GM18498 (cell line): ENCODE measurements around the gene XAGE3.
"Not testable (repeated sequence)": the region's sequence is repeated elsewhere in the genome, so short reads cannot be mapped to it uniquely, and the experiment has no call there.

Experiments used
- ATAC-seq: cut with Tn5 transposase; IDR thresholded peaks from one replicate; pipeline ENCODE4 v1.9.1; 2021; ENCODE audit warnings: mild to moderate bottlenecking, moderate library complexity; ENCODE audit not compliant: unreplicated experiment

XAGE3 gene, protein sequence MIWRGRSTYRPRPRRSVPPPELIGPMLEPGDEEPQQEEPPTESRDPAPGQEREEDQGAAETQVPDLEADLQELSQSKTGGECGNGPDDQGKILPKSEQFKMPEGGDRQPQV

GRCh38 chrX:52867610-52868348 lies at the start of gene XAGE3:
XAGE3 (minus strand) TSS chrX:52868083; CDS start chrX:52867133, 950 bp downstream.
- no peak for ATAC-seq

- ATAC-seq, result not testable (repeated sequence)
These were observed 46.8 kb upstream of the XAGE3 start for GRCh38 chrX:52914704-52915103.

DNA sequence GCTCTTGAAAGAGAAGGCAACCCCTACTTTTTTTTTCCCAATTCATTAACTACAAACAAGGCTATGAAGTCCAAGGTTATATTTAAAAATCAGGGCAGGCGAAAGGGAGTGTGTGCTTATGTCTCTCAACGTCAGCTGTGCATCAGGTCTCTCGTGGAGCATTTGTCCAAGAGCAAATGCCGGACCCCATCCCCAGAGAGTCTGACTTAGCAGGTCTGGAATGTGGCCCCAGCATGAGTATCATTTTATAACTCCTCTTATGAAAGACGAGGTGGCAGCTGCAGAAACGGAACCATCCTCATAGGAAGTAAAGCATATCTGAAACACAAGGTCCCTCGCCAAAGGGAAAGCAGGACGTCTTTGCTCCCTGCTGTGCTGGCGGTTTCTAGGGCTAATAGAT lies 45.8 kb upstream of the XAGE3 start:
- ATAC-seq, result not testable (repeated sequence)

DNA sequence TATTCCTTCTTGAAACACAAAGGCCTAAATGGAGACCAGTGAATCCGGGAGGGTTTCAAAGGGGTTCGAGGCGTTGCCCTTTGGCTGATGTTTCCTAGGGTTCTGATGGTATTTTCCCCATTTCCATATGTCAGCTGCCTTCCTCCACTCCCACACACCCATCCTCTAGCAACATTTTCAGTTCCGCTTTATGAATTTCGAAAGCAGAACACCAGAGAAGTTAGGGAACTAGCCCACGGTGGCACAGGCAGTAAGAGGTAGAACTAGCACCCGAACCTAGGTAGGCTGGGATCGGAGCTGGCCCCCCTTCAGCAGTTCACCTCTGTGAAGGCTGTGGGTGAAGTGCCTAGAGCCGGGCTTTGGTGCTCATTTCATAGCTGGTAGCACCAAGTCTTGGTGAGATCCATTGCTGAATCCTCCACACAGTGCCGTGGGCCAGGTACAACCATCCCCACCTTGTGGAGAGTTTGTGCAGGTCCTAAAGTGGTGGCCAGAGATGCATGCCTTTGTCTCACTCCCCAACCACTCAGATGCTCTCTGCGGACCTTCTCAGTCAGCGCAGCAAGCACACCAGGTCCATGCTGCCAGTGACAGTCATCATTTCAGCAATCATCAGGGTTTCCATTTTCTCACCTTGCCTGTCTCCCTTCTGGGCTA lies 41.6 kb upstream of the XAGE3 start:
- not testable (repeated sequence) for ATAC-seq

DNA sequence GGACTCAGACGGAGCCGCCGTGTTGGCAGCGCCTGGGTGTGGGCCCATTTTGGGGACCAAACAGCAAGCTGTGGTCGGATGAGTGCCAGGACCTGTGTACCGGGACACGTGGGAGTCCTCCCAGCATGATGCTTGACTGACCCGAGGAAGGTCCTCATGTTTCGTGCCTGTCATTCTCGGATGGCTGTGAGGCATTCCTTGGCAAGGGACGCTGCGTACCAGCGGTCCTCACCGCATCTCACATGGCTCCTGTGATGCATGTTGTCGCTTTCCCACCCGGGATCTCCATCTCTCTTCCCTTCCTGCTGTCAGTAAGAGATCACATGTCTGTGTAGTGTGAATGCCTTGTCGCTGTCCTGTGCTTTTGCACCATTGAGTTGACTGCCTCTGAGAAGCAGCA lies 40.0 kb upstream of the XAGE3 start:
- ATAC-seq, result not testable (repeated sequence)

GRCh38 chrX:52907137-52907536 lies 39.3 kb upstream of the XAGE3 start:
- not testable (repeated sequence) for ATAC-seq

- not testable (repeated sequence) for ATAC-seq
These were observed 38.2 kb upstream of the XAGE3 start for GRCh38 chrX:52906072-52906471.

DNA sequence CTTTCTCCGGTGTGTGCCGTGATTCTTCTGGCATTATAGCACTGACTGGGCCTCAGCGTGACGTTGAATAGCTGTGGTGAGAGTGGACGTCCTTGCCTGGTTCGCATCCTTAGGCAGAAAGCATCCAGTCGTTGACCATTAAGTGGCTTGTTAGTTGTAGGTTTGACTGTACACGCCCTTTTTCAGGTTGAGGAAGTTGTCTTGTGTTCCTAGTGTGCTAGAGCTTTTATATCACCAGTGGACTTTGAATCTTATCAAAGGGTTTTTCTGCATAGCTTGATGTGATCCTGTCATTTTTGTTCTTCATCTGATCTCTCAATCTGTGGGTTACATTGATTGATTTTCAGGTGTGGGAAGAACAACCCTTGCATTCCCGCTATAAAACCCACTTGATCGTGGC lies 37.6 kb upstream of the XAGE3 start:
- not testable (repeated sequence) for ATAC-seq

GRCh38 chrX:52896855-52897709 lies 29.2 kb upstream of the XAGE3 start, which contains the start of gene FAM156B:
FAM156B (plus strand) TSS chrX:52897330; CDS start chrX:52907226, 9,896 bp downstream.
- peak; percentile 91 for ATAC-seq

DNA sequence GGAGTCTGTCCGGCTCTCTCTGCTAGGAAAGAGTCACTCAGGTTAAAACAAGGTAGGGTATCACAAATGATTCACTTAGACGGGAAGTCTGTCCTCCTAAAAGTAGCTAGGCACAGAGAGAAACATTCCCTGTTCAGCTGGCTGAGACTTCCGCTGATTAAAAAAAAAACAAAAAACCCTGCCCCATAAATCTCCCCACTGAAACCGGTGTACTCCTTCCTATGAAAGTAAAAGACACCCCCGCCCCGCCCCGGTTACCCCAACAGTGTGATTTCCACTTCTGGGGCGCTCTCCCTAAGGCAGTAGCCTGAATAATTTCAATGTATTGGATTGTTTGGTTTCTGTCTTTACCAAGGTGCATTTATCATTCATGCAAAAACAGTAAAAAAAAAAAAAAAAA lies 28.6 kb upstream of the XAGE3 start:
- peak; percentile 28 for ATAC-seq

DNA sequence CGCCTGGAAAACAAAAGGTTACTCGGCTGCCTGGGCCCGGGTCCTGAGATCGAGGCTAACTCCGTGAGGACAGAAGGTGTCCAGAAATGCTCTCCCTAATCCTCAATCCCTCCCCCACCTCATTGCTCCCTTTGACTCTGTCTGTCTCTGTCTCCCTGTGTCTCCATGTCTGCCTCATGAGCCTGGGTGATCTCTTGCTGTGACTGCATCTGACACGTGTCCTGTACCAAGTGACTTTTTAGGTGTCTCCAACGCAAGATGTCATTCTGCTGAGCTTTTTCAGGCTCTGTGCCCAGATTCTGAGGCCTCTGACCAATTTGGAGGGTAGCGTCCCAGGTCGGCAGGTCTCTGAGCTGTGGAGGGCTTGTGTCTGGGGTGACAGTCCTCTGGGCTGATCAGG lies 20.2 kb upstream of the XAGE3 start:
- ATAC-seq, result not testable (repeated sequence)

DNA sequence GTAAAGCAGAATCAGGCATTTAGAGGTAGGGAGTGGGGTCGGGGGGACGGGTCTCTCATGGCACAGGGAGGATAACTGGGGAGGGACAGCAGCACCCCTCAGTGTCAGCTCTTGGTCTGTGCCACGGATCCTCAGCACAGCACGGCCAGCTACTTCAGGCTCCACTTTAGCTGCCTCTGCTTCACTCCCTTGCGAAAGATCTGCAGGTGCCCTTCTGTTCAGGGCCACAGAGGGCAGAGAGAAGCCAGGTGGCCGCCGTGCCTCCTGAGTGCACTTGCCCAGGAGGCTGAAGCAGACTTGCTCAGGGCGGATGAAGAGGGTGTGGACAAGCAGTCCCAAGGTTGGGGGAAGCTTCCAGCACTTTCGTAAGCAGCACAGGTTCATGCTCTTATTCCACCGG lies 19.6 kb upstream of the XAGE3 start:
- ATAC-seq, result not testable (repeated sequence)

DNA sequence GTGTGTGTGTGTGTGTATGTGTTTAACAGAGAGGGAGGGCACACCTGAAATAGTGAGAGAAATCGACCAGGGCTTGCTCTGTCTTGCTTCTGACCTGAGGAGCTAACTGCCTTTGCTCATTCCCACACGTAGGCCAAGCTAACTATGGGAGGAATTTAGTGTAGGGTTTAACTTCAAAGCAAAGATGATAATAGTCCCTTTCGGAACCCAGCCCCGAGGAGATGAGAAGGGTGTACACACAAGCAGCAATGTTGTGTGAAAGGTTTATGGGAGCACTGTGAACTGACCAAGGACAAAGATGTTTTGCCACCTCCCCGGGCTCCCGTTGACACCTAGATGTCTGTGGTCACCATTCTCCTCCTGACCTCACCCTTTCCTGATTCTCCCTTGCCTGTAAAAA lies 8.5 kb upstream of the XAGE3 start:
- ATAC-seq, result not testable (repeated sequence)

DNA sequence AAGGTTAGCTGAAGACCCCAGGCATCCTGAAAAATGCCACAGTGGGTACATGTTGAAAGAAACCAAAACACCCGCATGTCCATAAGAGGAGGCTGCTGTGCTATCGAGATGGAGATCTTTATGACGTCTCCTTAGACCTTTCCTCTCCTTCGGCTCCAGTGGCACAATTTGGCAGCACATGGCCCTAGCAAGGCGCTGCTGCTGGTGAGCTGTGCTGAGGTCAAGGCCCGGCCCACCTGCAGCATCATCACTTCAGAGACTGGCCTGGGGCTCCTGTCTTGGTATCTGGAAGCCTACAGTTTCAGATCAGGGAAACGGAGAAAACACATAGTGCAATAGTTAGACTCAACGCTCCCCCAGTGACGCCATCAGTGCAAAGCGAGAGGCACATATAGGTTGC lies 7.6 kb upstream of the XAGE3 start:
- not testable (repeated sequence) for ATAC-seq

DNA sequence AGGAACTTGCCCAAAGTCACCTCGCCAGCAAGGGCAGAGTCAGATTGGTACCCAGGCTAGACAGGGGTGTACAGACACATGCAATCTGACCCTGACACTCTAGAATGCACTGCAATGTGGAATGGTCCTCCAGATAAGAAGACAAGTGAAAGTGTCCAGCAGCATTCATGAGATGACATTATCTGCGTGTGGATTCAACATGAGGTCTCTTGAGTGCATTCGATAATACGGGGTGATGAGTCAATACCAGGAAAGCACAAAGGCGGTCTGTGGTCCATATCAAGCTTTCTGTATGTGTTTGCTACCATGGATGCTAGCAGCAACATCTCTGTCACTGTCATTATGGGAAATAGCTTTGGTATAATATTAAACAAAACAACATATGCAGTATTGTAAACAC lies 6.8 kb upstream of the XAGE3 start:
- ATAC-seq, result no peak

DNA sequence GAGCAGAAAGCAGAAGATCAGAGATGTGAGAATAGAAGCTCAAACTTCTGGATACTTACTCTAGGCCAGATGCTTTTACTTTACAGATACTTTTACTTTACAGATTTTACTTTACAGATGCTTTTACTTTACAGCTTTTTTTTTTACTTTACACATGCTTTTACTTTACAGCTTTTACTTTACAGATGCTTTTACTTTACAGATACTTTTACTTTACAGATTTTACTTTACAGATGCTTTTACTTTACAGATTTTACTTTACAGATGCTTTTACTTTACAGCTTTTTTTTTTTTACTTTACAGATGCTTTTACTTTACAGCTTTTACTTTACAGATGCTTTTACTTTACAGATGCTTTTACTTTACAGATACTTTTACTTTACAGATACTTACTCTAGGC lies 5.9 kb upstream of the XAGE3 start:
- not testable (repeated sequence) for ATAC-seq

DNA sequence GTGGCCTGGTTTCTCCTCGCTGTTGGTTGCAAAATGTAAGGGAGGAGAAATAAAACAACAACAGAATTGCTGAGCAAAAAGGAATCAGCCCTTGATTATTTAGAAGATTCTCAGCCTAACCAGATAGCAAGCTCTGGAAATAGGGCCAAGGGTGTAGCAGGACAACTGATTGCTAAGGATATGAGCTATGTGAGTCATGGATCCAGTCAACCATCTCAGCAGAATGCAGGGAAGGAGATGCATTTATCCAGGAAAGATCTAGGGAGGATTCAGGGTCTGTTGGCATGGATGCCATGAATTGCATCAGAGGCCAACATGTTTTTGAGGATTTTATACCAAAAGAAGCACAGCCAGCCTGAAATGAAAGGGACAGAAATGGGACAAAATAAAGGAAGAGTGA lies 2.2 kb upstream of the XAGE3 start:
- ATAC-seq, result no peak

GRCh38 chrX:52865343-52865998 lies 2.4 kb downstream of the XAGE3 start:
- ATAC-seq, result no peak

GRCh38 chrX:52856991-52857525 lies 10.8 kb downstream of the XAGE3 start:
- not testable (repeated sequence) for ATAC-seq
